GM12872 (cell line): ENCODE results near the gene HLA-DQA1.

Experiments
- TF ChIP-seq, protein P1 (sequence below): IDR thresholded peaks from 3 replicates; pipeline ENCODE4 v1.5.1; 2011; ENCODE audit warnings: low read depth, mild to moderate bottlenecking, low read length, moderate library complexity; ENCODE audit not compliant: insufficient read depth

Gene HLA-DQA1

DNA sequence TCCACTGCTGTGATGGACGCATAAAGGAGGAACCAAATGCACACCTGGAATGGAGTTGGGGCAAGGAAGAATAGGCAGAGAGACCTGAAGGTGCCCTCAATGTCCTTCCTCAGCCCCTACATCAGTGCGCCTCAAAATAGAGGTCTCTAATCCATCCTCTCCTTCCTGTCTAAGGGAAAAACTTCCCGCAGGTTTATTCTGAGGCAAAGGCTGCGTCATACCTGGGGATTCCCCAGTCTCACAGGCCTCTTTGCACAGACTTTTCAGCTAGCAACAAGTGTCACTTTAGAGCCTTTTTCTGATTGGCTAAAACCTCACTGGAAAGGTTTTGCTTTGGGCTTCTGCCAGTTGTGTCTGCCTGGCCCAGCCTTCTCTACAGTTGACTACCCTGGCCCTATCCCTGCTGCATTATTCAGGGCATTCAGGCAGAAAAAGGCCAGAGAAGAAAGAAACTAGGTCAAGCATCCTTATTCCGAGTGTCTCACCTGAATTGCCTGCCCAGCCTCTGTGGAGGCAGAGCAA lies 31.1 kb downstream of the HLA-DQA1 start:
- TF ChIP-seq, protein P1, sequence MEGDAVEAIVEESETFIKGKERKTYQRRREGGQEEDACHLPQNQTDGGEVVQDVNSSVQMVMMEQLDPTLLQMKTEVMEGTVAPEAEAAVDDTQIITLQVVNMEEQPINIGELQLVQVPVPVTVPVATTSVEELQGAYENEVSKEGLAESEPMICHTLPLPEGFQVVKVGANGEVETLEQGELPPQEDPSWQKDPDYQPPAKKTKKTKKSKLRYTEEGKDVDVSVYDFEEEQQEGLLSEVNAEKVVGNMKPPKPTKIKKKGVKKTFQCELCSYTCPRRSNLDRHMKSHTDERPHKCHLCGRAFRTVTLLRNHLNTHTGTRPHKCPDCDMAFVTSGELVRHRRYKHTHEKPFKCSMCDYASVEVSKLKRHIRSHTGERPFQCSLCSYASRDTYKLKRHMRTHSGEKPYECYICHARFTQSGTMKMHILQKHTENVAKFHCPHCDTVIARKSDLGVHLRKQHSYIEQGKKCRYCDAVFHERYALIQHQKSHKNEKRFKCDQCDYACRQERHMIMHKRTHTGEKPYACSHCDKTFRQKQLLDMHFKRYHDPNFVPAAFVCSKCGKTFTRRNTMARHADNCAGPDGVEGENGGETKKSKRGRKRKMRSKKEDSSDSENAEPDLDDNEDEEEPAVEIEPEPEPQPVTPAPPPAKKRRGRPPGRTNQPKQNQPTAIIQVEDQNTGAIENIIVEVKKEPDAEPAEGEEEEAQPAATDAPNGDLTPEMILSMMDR: no peak

DNA sequence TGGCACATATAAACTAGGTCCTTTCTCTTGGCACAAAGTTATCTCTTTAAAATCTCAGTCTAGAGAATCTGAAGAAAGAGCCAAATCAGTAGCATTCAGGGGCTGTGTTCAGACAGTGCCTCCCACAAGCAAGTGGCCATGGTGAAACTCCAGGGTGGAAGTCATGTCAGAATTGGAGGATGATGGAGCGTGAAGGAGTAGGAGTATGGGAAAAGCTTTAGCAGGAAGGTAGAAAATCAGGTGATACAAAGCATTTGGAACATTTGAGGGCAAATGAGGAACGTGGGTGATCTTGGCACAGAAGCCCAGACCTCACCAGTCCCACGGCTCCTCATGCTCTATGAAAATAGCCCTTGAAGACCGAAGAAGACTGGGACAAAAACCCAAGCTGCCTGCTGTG lies 32.0 kb downstream of the HLA-DQA1 start:
- TF ChIP-seq, protein P1: no peak

DNA sequence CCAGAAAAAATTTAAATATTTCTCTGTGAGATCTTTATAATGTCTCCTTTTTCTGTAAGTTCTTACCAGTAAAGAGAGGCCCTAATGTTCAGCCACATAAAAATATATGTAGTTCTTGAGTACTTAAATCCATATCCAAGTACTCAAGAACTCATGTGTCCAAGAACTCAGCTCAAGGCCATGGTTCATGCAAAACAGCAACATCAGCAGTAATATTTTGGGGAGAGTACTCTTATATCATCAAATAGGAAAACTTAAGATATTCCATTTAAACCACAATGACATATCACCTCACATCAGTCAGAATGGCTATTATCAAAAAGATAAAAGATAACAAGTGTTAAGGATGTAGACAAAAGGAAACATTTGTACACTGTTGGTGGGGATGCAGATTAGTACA lies 32.7 kb downstream of the HLA-DQA1 start:
- TF ChIP-seq, protein P1: no peak

DNA sequence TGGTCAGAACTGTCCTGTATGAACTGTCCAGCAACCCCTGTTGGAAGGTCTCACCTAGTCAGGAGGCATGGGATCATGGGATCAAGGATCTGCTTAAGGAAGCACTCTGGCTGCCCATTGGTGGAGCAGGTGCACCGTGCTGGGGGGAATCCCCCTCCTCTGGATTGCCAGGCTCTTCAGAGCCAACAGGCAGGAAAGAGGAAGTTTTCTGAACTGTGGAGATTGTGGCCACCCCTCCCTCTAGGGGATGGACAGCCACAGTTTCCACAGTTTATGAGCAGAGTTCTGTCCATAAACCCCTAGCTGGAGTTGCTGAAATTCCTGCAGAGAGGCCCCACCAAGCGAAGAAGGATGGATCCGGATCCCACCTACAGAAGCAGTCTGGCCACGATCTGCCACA lies 42.3 kb downstream of the HLA-DQA1 start:
- TF ChIP-seq, protein P1: no peak

DNA sequence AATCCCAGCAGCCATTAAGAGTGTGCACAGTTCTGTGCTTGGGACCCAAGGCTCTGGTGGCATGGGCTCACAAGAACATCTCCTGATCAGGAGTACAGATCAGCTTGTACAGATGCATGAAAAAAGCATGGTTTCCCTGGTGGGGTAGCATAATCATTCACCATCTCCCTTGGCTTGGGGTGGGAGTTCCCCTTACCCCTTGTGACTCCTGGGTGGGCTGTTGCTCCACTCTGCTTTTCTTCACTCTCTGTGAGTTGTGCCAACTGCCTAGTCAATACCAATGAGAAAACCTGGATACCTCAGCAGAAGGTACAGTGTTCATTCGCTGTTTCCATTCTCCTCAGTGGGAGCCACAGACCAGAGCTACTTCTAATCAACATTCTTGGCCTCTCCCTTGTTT lies 42.8 kb downstream of the HLA-DQA1 start:
- TF ChIP-seq, protein P1: no peak

DNA sequence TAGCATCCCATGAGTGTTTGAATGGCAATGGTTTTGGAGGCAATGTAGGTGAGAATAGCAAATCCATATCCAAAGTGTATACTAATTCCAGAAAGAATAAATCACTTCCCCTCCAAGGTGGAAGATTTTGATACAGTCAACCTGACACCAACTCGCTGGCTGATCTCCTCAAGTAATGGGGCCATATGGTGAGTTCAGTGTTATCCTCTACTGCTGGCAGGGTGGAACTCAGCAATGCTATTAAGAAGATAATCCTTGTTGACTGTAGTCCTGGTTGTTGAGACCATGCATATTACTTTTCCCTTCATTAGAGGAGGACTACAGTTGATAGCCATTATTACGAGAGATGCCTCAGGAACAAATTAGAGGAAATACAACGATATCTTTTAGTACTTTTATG lies 47.0 kb downstream of the HLA-DQA1 start:
- TF ChIP-seq, protein P1: no peak

DNA sequence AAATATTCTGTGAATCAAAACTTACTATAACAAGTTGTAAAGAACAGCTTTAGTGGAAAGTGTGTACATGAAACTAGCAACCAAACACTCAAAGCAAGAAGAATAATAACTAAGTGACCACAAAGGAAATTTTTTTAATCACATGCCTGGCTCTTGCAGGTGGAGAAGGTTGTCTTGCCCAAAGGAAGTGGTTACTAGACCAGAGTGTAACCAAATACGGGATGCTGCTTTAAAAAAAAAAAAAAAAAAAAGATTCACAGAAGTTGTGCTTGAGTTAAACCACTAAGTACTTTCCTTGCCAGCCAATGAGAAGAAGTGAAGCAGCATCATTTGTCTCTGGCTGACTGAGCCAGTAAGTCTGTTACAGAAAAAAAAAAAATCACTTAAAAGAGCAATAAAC lies 48.4 kb downstream of the HLA-DQA1 start:
- TF ChIP-seq, protein P1: no peak
